Type B pancreatic cell (in vitro differentiated cells): ENCODE measurements around the gene DNAJB7. TPM values are rescaled to one million over a fixed set of nuclear protein-coding genes. Genes with fewer than 3 reads are reported as not detected.
"Not testable (repeated sequence)": the region's sequence is repeated elsewhere in the genome, so short reads cannot be mapped to it uniquely, and the experiment has no call there.

Experiments
- DNase-seq: peaks from one replicate; pipeline ENCODE4 v3.0.0; 2021; ENCODE audit warnings: mixed read lengths; ENCODE audit not compliant: unreplicated experiment; ENCODE audit errors: extremely low spot score
- H3K27ac Mint-ChIP-seq: 2 replicates; pipeline ENCODE4 v1.8.0; 2021; ENCODE audit warnings: mild to moderate bottlenecking, mixed read lengths
- H3K27me3 Mint-ChIP-seq: 2 replicates; pipeline ENCODE4 v1.8.0; 2021; ENCODE audit warnings: mixed read lengths
- H3K36me3 Mint-ChIP-seq: 2 replicates; pipeline ENCODE4 v1.8.0; 2021; ENCODE audit warnings: mixed read lengths
- H3K4me1 Mint-ChIP-seq: one replicate; pipeline ENCODE4 v1.8.0; 2021; ENCODE audit warnings: mixed read lengths; ENCODE audit not compliant: unreplicated experiment
- H3K4me3 Mint-ChIP-seq: 2 replicates; pipeline ENCODE4 v1.8.0; 2021; ENCODE audit warnings: mild to moderate bottlenecking, mixed read lengths
- H3K9me3 Mint-ChIP-seq: 2 replicates; pipeline ENCODE4 v1.8.0; 2021; ENCODE audit warnings: mixed read lengths
- CTCF ChIP-seq: fragments of 200-600 bp; sonication (generic); conservative IDR thresholded peaks from 2 replicates; pipeline ENCODE4 v1.5.0; 2021; ENCODE audit warnings: antibody characterized with exemption, mild to moderate bottlenecking
- total RNA-seq: library from RNA; stranded (reverse); gene quantifications from 2 replicates; pipeline ENCODE4 v1.2.1, GENCODE V29; 2021; ENCODE audit warnings: low replicate concordance

DNAJB7 gene
- total RNA-seq, 1 donor from 2014 or later: not detected

- Mint-ChIP-seq H3K36me3 (peaks cover 12% of the 10 kb centered on the region), H3K27ac (peak overlapping the region; percentile 100), H3K4me3 (peak overlapping the region; percentile 99), H3K4me1 (peaks cover 38% of the 10 kb centered on the region), H3K9me3 (no peaks in the 10 kb centered on the region), H3K27me3 (no peaks in the 10 kb centered on the region)
- no peak for TF ChIP-seq CTCF
- DNase-seq: no peak
Measured at GRCh38 chr22:40855979-40856512, 5.9 kb downstream of the DNAJB7 start.

- Mint-ChIP-seq H3K9me3 (no peaks in the 10 kb centered on the region), H3K36me3 (peaks cover 11% of the 10 kb centered on the region), H3K27ac (peak overlapping the region; percentile 100), H3K27me3 (no peaks in the 10 kb centered on the region), H3K4me1 (peaks cover 38% of the 10 kb centered on the region), H3K4me3 (peak overlapping the region; percentile 99)
- no peak for DNase-seq
- no peak for TF ChIP-seq CTCF
Measured at GRCh38 chr22:40855071-40855978, 6.6 kb downstream of the DNAJB7 start.

- H3K36me3 Mint-ChIP-seq: peaks cover 12% of the 10 kb centered on the region
- H3K27me3 Mint-ChIP-seq: no peaks in the 10 kb centered on the region
Measured at GRCh38 chr22:40853961-40854360, 8.0 kb downstream of the DNAJB7 start.

GRCh38 chr22:40853333-40853732, 8.6 kb downstream of the DNAJB7 start:
- H3K4me3 Mint-ChIP-seq: peak overlapping the region; percentile 99
- no peaks in the 10 kb centered on the region for H3K27me3 Mint-ChIP-seq
- no peak for TF ChIP-seq CTCF
- H3K9me3 Mint-ChIP-seq: no peaks in the 10 kb centered on the region
- no peak for DNase-seq
- H3K27ac Mint-ChIP-seq: peak overlapping the region; percentile 52
- H3K4me1 Mint-ChIP-seq: peaks cover 33% of the 10 kb centered on the region
- peaks cover 13% of the 10 kb centered on the region for H3K36me3 Mint-ChIP-seq

More at GRCh38 chr22:40853961-40854360, 8.0 kb downstream of the DNAJB7 start:
- Mint-ChIP-seq H3K4me1 (peaks cover 35% of the 10 kb centered on the region), H3K4me3 (peak overlapping the region; percentile 99), H3K27ac (peak overlapping the region; percentile 52), H3K9me3 (no peaks in the 10 kb centered on the region)
- no peak for DNase-seq
- no peak for TF ChIP-seq CTCF

- not testable (repeated sequence) for DNase-seq, H3K4me1 Mint-ChIP-seq, H3K27ac Mint-ChIP-seq, H3K4me3 Mint-ChIP-seq, H3K9me3 Mint-ChIP-seq, H3K27me3 Mint-ChIP-seq
- peaks cover 33% of the 10 kb centered on the region for H3K36me3 Mint-ChIP-seq
Measured at GRCh38 chr22:40845816-40846215, 16.1 kb downstream of the DNAJB7 start.

- no peak overlapping the region for H3K27ac Mint-ChIP-seq
Measured at GRCh38 chr22:40844951-40845350, 17.0 kb downstream of the DNAJB7 start.

More at GRCh38 chr22:40844951-40845350, 17.0 kb downstream of the DNAJB7 start:
- no peaks in the 10 kb centered on the region for H3K9me3 Mint-ChIP-seq
- no peak for TF ChIP-seq CTCF
- no peaks in the 10 kb centered on the region for H3K4me1 Mint-ChIP-seq
- peaks cover 36% of the 10 kb centered on the region for H3K36me3 Mint-ChIP-seq
- no peak overlapping the region for H3K4me3 Mint-ChIP-seq
- DNase-seq: no peak
- no peaks in the 10 kb centered on the region for H3K27me3 Mint-ChIP-seq
